ENCODE measurements around the gene RIMKLB. TPM values are rescaled to one million over a fixed set of nuclear protein-coding genes. Genes with fewer than 3 reads are reported as not detected.

RIMKLB gene
- total and polyA plus RNA-seq, 10 of the 15 experiments (the other 5 are each of a cell fraction or from before 2014, with no cell fraction given), result 0.15 to 0.83 (median 0.46) TPM

DNA sequence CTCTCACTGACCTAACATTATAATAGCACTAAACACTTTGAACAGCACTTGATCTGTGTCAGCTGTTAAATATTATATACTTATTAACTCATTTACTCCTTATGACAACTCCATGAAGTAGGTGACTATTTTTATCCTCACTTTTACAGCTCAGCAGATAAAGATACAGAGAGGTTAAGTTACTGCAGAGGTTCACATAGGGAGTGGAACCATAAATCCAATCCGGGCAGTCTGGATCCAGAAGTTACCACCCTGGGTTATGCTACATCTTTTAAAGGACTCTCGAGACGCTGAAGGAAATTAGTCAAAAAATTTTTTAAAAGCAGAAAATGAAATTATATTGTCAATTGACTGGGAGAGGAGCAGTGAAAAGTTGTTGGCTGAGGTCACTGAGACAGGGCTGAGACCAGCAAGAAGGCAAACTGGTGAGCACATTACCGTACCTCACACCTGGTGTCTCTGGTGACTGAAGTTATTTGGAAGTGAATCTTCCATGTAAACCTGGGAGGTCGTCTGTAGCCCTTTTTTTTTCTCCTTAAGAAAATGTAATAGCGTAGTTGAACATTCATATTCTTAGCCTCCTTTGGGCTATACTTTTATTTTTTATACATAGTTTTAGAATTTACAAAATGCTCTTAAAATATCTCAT is 1.2 kb upstream of the RIMKLB start:
- no TSS peak for BruUV-seq (replicated peaks)
- ChIA-PET POLR2A (no interaction called here), SMC1A (ENCODE audit: uncharacterized antibody, unreplicated experiment) (no interaction called here), RAD21 (ENCODE audit: unreplicated experiment) (no interaction called here), CTCF (interaction anchor here (1.1 kb wide), 1 partner anchor 64 kb away, joined by 3 read pairs; no protein-coding TSS in a partner anchor)
- Histone ChIP-seq H3K4me2 (ENCODE audit: control insufficient read depth, insufficient read depth) (peak overlapping the region; percentile 85; the same call in 1 of the 2 replicates), H3K9me3 (replicated peaks; ENCODE audit: control insufficient read depth, insufficient read depth, low read length) (no peaks in the 10 kb centered on the region), H3K9ac (ENCODE audit: control insufficient read depth, insufficient read depth, low read length) (no peak overlapping the region), H3K27ac (ENCODE audit: control insufficient read depth, insufficient read depth) (no peak overlapping the region), H4K20me1 (ENCODE audit: control insufficient read depth, insufficient read depth) (no peaks in the 10 kb centered on the region), H3K27me3 (replicated peaks in 1 of 2; ENCODE audit: control insufficient read depth in 2 of 2, insufficient read depth in 2 of 2, low read length in 1 of 2) (peaks cover 1 to 15% of the 10 kb centered on the region in 2 experiments; a peak in 2 of 4 replicates), H2AFZ (ENCODE audit: control insufficient read depth, low read depth, low read length) (no peak overlapping the region), H3K4me1 (ENCODE audit: control insufficient read depth, insufficient read depth, low read length) (no peaks in the 10 kb centered on the region), H3K4me3 (no peak overlapping the region), H3K36me3 (ENCODE audit: control insufficient read depth in 2 of 2, insufficient read depth in 2 of 2, low read length in 1 of 2) (no peaks in the 10 kb centered on the region), H3K79me2 (ENCODE audit: control insufficient read depth, insufficient read depth, low read length) (no peaks in the 10 kb centered on the region)
- intact Hi-C loops (cut with micrococcal nuclease; ENCODE audit: unreplicated experiment) (no loop called here), in situ Hi-C loops (cut with MboI) (no loop called here)
- ATAC-seq (no peak), DNase-seq (ENCODE audit: low read depth, low spot score) (no peak), FAIRE-seq (peak; percentile 49)
- WGBS (ENCODE audit: insufficient coverage, insufficient replicate concordance, low lambda C conversion rate, missing lambda C conversion rate), result 32% methylated on average over 6 of the region's 6 CpGs
- TF ChIP-seq MYC (IDR thresholded peaks at IDR 0.05; ENCODE audit: insufficient read depth, insufficient read length, insufficient replicate concordance, low read length, severe bottlenecking) (no peak), NR2F1 (conservative IDR thresholded peaks at IDR 0.05) (no peak), IKZF2 (IDR thresholded peaks at IDR 0.05) (no peak), KLF5 (IDR thresholded peaks at IDR 0.05; ENCODE audit: partially characterized antibody) (no peak), TBL1XR1 (IDR thresholded peaks at IDR 0.05; ENCODE audit: low read depth, low read length) (no peak), NFYB (IDR thresholded peaks at IDR 0.05; ENCODE audit: insufficient read depth, low read depth, low read length) (no peak), BHLHE40 (IDR thresholded peaks at IDR 0.05; ENCODE audit: borderline replicate concordance in 1 of 2, low read depth in 2 of 2, low read length in 1 of 2) (no peak), SMAD1 (IDR thresholded peaks at IDR 0.05; ENCODE audit: low read depth, partially characterized antibody) (no peak), RELA (IDR thresholded peaks at IDR 0.05; ENCODE audit: borderline replicate concordance, partially characterized antibody) (no peak), NFIC (IDR thresholded peaks at IDR 0.05; ENCODE audit: low read depth, low read length) (no peak), MTA3 (IDR thresholded peaks at IDR 0.05; ENCODE audit: borderline replicate concordance, low read length) (no peak), RBBP5 (conservative IDR thresholded peaks at IDR 0.05) (no peak), CHD4 (IDR thresholded peaks at IDR 0.05) (no peak), FOXK2 (IDR thresholded peaks at IDR 0.05) (no peak)
- TF ChIP-seq, protein P1, sequence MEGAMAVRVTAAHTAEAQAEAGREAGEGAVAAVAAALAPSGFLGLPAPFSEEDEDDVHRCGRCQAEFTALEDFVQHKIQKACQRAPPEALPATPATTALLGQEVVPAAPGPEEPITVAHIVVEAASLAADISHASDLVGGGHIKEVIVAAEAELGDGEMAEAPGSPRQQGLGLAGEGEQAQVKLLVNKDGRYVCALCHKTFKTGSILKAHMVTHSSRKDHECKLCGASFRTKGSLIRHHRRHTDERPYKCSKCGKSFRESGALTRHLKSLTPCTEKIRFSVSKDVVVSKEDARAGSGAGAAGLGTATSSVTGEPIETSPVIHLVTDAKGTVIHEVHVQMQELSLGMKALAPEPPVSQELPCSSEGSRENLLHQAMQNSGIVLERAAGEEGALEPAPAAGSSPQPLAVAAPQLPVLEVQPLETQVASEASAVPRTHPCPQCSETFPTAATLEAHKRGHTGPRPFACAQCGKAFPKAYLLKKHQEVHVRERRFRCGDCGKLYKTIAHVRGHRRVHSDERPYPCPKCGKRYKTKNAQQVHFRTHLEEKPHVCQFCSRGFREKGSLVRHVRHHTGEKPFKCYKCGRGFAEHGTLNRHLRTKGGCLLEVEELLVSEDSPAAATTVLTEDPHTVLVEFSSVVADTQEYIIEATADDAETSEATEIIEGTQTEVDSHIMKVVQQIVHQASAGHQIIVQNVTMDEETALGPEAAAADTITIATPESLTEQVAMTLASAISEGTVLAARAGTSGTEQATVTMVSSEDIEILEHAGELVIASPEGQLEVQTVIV (IDR thresholded peaks at IDR 0.05; ENCODE audit: borderline replicate concordance, partially characterized antibody), result no peak
- TF ChIP-seq, protein P2, sequence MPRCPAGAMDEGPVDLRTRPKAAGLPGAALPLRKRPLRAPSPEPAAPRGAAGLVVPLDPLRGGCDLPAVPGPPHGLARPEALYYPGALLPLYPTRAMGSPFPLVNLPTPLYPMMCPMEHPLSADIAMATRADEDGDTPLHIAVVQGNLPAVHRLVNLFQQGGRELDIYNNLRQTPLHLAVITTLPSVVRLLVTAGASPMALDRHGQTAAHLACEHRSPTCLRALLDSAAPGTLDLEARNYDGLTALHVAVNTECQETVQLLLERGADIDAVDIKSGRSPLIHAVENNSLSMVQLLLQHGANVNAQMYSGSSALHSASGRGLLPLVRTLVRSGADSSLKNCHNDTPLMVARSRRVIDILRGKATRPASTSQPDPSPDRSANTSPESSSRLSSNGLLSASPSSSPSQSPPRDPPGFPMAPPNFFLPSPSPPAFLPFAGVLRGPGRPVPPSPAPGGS (IDR thresholded peaks at IDR 0.05; ENCODE audit: borderline replicate concordance, insufficient read depth, low read depth, low read length, poor library complexity, severe bottlenecking), result no peak
- TF ChIP-seq, protein P3, sequence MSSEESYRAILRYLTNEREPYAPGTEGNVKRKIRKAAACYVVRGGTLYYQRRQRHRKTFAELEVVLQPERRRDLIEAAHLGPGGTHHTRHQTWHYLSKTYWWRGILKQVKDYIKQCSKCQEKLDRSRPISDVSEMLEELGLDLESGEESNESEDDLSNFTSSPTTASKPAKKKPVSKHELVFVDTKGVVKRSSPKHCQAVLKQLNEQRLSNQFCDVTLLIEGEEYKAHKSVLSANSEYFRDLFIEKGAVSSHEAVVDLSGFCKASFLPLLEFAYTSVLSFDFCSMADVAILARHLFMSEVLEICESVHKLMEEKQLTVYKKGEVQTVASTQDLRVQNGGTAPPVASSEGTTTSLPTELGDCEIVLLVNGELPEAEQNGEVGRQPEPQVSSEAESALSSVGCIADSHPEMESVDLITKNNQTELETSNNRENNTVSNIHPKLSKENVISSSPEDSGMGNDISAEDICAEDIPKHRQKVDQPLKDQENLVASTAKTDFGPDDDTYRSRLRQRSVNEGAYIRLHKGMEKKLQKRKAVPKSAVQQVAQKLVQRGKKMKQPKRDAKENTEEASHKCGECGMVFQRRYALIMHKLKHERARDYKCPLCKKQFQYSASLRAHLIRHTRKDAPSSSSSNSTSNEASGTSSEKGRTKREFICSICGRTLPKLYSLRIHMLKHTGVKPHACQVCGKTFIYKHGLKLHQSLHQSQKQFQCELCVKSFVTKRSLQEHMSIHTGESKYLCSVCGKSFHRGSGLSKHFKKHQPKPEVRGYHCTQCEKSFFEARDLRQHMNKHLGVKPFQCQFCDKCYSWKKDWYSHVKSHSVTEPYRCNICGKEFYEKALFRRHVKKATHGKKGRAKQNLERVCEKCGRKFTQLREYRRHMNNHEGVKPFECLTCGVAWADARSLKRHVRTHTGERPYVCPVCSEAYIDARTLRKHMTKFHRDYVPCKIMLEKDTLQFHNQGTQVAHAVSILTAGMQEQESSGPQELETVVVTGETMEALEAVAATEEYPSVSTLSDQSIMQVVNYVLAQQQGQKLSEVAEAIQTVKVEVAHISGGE (CRISPR knock-in tag; IDR thresholded peaks at IDR 0.05), result no peak
